Activated gamma-delta T cell treated with anti-CD3 and anti-CD28 coated beads, Interleukin-2, amount 50 U/mL, for 16 hours (primary cell): ENCODE measurements around the gene FBXO27.
"Not testable (repeated sequence)": the region's sequence is repeated elsewhere in the genome, so short reads cannot be mapped to it uniquely, and the experiment has no call there.

Experiments used
- DNase-seq: peaks from one replicate; pipeline ENCODE4 v3.0.0-alpha.2; 2020; ENCODE audit warnings: low read depth

The FBXO27 gene

DNA sequence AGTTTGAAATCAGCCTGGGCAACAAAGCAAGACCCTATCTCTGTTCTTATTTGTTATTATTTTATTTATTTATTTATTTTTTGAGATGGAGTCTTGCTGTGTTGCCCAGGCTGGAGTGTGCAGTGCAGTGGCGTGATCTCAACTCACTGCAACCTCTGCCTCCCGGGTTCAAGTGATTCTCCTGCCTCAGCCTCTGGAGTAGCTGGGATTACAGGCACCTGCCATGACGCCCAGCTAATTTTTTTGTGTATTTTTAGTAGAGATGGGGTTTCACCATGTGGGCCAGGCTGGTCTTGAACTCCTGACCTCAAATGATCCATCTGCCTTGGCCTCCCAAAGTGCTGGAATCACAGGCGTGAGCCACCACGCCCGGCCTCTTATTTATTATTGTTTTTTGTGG, 44.6 kb downstream of the FBXO27 start:
- not testable (repeated sequence) for DNase-seq

DNA sequence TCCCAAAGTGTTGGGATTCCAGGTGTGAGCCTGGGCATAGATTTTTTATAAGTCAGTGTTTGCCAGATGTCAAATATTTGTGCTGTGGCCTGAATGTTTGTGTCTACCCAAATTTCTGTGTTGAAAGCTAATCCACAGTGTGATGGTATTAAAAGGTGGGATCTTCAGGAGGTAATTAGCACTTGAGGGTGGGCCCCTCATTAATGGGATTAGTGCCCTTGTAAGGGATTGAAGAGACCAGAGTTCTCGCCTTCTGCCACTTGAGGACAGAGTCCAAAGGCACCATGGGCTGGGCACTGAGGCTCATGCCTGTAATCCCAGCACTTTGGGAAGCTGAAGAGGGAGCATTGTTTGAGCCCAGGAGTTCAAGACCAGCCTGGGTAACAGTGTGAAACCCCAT, 47.1 kb downstream of the FBXO27 start:
- DNase-seq: no peak

DNA sequence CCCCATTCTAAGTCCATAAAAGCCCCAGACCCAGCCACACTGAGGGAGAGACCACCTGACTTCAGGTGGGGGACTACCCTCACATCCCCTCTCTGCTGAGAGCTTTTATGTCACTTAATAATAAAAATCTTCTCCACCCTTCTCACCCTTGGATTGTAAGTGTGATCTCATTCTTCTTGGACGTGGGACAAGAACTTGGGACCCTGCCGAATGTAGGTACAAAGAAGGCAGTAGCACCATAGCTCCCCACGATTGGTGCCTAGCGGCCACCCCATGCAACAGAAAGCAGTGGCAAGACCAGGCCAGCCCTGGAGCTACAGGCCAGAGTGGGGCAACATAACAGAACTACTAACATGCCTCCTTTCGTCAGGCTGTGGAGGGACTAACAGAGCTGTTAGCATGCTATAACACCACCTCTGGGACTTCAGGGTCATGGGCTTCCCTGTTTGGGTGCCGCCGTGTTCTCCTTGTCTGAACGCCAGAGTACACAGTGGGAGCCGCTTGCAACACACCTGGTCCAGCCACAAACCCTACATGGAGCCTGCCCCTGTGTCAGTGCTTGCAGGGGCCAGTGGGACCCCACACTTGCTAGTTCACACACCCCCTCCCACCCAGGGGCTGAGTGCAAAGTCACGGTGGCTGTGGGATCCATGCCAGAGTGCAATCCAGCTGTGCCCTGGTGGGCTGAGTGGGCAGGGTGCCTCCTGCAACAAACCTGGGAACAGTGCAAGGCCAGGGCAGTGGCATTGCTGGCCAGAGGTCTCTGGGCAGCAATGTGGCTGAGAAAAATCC, 51.6 kb downstream of the FBXO27 start:
- no peak for DNase-seq

DNA sequence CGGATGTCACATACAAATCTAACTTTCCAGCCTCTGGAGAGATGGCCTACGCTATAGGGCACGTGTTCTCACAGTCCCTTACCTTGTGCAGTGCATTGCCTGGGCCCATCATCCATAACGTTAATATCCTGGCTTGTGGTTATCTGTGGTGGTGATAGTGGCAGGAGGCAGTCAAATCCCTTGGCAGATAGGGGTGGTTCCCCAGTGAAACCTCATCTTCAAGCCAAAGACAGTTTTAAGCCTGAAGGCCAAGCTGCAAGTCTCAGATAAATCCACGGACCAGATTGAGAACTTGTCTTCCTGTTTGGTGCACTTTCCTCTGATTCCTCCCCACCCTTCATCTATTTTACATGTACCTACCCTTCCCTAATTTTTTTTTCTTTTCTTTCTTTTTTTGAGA, 52.5 kb downstream of the FBXO27 start:
- DNase-seq: no peak

DNA sequence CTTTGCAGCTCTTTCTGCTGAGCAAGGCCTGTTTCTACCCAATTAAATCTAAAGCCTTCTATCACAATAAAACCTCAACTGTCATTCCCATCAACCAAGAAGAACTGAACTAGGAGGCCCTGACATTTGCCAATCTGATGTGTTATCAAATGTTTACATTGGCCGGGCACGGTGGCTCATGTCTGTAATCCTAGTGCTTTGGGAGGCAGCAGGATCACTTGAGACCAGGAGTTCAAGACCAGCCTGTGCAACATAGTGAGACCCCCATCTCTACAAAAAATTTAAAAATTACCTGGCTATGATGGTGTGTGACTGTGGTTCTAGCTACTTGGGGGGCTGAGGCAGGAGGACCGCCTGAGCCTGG, 54.0 kb downstream of the FBXO27 start:
- no peak for DNase-seq

DNA sequence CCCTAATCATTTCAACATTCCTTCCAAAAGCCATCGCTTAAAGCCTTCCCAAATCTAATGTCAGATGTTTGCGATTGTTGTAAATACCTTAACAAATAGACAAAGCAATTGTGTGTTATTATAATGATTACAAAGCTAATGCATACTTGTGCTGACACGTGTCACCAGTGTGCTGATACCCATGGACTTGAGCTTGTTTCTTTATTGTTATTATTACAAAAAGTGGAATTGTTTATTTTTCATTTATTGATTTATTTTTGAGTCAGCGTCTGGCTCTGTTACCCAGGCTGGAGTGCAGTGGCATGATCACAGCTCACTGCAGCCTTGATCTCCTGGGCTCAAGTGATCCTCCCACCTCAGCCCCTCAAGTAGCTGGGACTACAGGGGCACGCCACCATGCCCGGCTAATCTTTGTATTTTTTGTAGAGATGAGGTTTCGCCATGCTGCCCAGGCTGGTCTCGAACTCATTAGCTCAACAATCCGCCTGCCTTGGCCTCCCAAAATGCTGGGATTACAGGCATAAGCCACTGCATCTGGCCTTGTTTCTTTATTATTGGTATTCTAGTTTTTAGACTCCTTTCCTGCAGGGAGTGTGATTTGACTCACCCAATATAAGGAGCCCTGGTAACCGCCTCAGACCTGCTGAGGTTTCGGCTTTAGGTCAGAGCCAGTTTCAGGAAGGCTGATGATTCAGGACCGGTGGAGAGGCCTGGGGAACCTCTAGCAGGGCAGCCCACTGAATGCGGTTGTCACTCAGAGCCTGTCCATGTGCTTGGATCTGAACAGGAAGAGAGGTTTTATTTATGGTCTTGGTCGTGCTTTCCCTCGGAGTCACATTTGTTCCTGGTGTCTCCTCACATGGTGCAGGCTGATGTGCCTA, 54.7 kb downstream of the FBXO27 start:
- DNase-seq: no peak

DNA sequence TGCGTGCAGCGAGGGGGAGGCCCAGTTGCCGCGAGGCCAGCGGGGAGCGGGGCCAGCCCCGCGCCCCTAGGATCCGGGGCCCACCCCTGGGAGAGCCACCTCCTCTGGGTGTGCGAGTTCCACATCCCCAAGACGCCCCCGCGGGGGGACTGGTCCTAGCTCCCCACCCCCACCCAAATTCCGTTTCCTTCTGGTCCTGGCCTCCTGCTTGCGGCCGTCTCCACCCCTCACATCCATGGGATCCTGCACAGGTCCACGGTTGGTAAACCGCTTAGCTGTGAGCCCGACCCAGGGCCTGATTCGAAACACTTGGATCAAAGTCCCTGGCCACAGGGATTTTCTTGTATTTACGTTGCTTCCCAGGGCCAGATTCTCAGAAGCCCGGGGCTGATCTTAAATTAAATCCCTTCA, 56.5 kb downstream of the FBXO27 start:
- no peak for DNase-seq

DNA sequence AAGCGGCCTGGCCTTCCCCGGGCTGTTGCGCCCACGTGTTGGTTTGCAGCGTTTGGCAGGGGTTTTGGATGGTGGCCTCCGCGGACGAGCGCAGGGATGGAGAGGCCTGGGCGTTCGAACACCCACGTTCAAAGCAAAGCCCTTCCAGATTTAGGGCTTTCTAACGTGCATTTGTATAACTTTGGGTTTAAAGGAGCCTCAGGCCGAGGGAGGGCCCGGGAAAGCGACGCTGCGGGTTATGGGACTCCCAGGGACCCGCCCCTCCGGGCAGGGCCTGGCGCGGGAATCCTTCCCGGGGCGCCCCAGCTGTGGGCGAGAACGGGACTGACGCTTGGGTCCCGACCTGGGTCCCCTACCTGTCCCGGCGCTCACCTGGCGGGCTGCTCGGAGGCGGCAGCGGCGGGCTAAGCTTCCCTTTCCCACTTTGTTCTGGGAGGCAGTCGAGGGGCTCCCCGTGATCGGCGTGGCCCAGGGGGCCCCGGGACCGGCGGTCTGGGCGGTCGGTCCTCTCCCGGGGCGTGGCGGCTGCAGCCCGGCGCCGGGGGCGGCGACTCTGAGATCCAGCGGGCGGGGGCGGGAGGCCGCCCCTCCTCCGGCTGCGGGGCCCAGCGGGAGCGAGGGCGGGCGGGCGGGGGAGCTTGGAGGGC, 57.0 kb downstream of the FBXO27 start, which contains the start of gene FBXO17:
FBXO17 (minus strand) TSS at position 529 of the 647 bp plus-strand sequence. CDS start 25,423 bp downstream, outside the sequence.
- DNase-seq: no peak

DNA sequence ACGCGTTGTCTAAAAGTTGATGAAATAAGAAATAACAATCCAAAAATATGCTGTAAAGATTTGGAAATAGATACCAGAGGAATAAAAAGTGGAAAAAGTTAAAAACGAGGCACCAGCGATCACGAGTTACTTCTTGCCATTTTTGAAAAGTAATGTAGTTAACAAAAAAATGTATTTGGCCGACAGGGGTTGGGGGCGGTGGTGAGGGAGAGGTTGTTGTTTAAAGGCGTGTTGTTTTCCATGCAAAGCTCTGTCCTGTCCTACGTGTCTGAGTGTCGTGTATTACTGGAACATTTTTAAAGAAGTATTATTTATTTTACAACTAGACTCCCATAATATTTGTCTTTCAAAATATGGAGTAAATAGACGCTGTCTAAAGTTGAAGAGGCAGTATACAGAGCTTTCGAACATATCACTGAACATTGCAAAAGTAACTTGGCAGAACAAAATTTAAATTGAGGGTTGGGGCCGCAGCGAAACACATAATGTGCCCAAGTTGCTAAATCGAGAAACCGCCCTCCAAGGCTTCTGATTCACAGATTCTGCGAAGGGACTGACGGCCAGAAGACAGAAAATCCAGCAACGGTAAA, 57.6 kb downstream of the FBXO27 start:
- DNase-seq: no peak
